Lung (tissue), 12 donors: ENCODE results near the gene COX18. TPM values are rescaled to one million over a fixed set of nuclear protein-coding genes. Genes with fewer than 3 reads are reported as not detected.

Source experiments
- ATAC-seq: fragments of 200-7000 bp; cut with Tn5 transposase; one replicate; pipeline ENCODE4 v1.9.1; 2020; ENCODE audit warnings: moderate number of reproducible peaks; ENCODE audit not compliant: insufficient read depth, low FRiP score
- DNase-seq, 3 donors: peaks; one replicate each; pipeline ENCODE4 v3.0.0-alpha.2; 2013 to 2017
- H3K27ac ChIP-seq, 2 donors: one replicate each; pipeline ENCODE4 v1.5.1; 2013; ENCODE audit warnings: mild to moderate bottlenecking in 2 of 2, moderate library complexity in 2 of 2, control low read depth in 1 of 2, inconsistent platforms in 1 of 2, low read depth in 1 of 2, low read length in 1 of 2
- H3K27me3 ChIP-seq, 3 donors: one replicate each; pipeline ENCODE4 v1.5.1; 2013; ENCODE audit warnings: low read length in 2 of 3; ENCODE audit not compliant: control insufficient read depth in 3 of 3, insufficient read depth in 3 of 3
- H3K36me3 ChIP-seq, 4 donors: one replicate each; pipeline ENCODE4 v1.5.1; 2013; ENCODE audit warnings: low read length in 4 of 4, mild to moderate bottlenecking in 1 of 4, moderate library complexity in 1 of 4; ENCODE audit not compliant: control insufficient read depth in 4 of 4, insufficient read depth in 4 of 4
- H3K4me1 ChIP-seq, 5 donors: one replicate each; pipeline ENCODE4 v1.5.1; 2013; ENCODE audit warnings: low read length in 5 of 5, mild to moderate bottlenecking in 2 of 5, moderate library complexity in 1 of 5; ENCODE audit not compliant: control insufficient read depth in 5 of 5, insufficient read depth in 5 of 5
- H3K4me3 ChIP-seq: one replicate; pipeline ENCODE4 v1.5.1; 2013; ENCODE audit warnings: mild to moderate bottlenecking, control low read depth, moderate library complexity
- H3K9ac ChIP-seq, 2 donors: one replicate each; pipeline ENCODE4 v1.5.1; 2013; ENCODE audit warnings: low read length in 2 of 2, control low read depth in 1 of 2; ENCODE audit not compliant: insufficient read depth in 1 of 2
- H3K9me3 ChIP-seq, 4 donors: one replicate each; pipeline ENCODE4 v1.5.1; 2013; ENCODE audit warnings: low read length in 3 of 4, mild to moderate bottlenecking in 1 of 4, moderate library complexity in 1 of 4; ENCODE audit not compliant: control insufficient read depth in 4 of 4, insufficient read depth in 3 of 4
- CTCF ChIP-seq: IDR thresholded peaks from 2 replicates; pipeline ENCODE4 v1.5.1; 2012; ENCODE audit warnings: mild to moderate bottlenecking; ENCODE audit errors: control extremely low read depth, extremely low read depth
- WGBS, 2 donors: extraction: QIAGEN DNeasy Blood & Tissue Kit; methylation state at CpG; one replicate each; pipeline ENCODE4 v1.1.7; 2013; 5-methylcytosine and 5-hydroxymethylcytosine counted together
- polyA plus RNA-seq, 2 donors: library from polyadenylated mRNA; stranded (reverse); fragments of 200-250 nt; gene quantifications; one replicate each; pipeline ENCODE4 v1.2.1, GENCODE V29; 2013
- total RNA-seq, 2 donors: library from RNA; depleted of rRNA in 1 of 2; stranded (reverse); fragments of >200 nt in 1 of 2; gene quantifications; one replicate each; pipeline ENCODE4 v1.2.1, GENCODE V29; 2014 to 2021
- donor health status: control.
- donor health status: control.
- donor health status: Bipolar disorder and iron deficiency.
- donor health status: healthy.
- donor health status: DM: yes; HTN: yes; CAD: no.

The COX18 gene
- total and polyA plus RNA-seq, 4 donors: 10.3 to 18.6 (median 13.6) TPM

- 3 to 6% methylated on average over 9 of the region's 9 CpGs for WGBS, 2 donors
- Histone ChIP-seq H3K4me1 (peaks cover 0 to 13% (median 0%) of the 10 kb centered on the region in 5 donors), H3K4me3 (no peak overlapping the region), H3K27me3 (no peaks in the 10 kb centered on the region), H3K27ac (peak overlapping the region; percentile 66 to 95), H3K9ac (peak overlapping the region; percentile 88 to 97), H3K36me3 (peaks cover 0 to 5% (median 3%) of the 10 kb centered on the region in 4 donors), H3K9me3 (no peaks in the 10 kb centered on the region)
- DNase-seq (no peak), ATAC-seq (peak; percentile 1)
- no peak for TF ChIP-seq CTCF
Observed at GRCh38 chr4:73070074-73070390, 516 bp upstream of the COX18 start.

- Histone ChIP-seq H3K9ac (peak overlapping the region; percentile 90 to 98), H3K4me1 (peaks cover 0 to 13% (median 0%) of the 10 kb centered on the region in 5 donors), H3K27ac (peak overlapping the region; percentile 93 to 95), H3K27me3 (no peaks in the 10 kb centered on the region), H3K9me3 (no peaks in the 10 kb centered on the region), H3K36me3 (peaks cover 2 to 6% (median 4%) of the 10 kb centered on the region in 4 donors), H3K4me3 (peak overlapping the region; percentile 70)
- no peak for ATAC-seq
- no peak for TF ChIP-seq CTCF
- DNase-seq: peak; percentile 35 to 84 (median 67)
- 0% methylated on average over 27 of the region's 27 CpGs for WGBS, 2 donors
Observed at GRCh38 chr4:73068491-73069337, 802 bp downstream of the COX18 start.

- peaks cover 0 to 13% (median 0%) of the 10 kb centered on the region in 5 donors for H3K4me1 ChIP-seq
- no peaks in the 10 kb centered on the region for H3K27me3 ChIP-seq
- H3K27ac ChIP-seq: peak overlapping the region; percentile 80 to 93
- no peak for ATAC-seq
- no peak overlapping the region for H3K4me3 ChIP-seq
- peaks cover 3 to 9% (median 5%) of the 10 kb centered on the region in 4 donors for H3K36me3 ChIP-seq
- H3K9ac ChIP-seq: peak overlapping the region; percentile 90 to 98
- DNase-seq: peak in 1 of 3 donors; percentile 17
- no peaks in the 10 kb centered on the region for H3K9me3 ChIP-seq
- TF ChIP-seq CTCF: no peak
- 41 to 48% methylated on average over 4 of the region's 4 CpGs for WGBS, 2 donors
Observed at GRCh38 chr4:73067971-73068394, 1.5 kb downstream of the COX18 start.
